ENCODE results near the gene PELO. TPM values are rescaled to one million over a fixed set of nuclear protein-coding genes. Genes with fewer than 3 reads are reported as not detected.

PELO gene
- total RNA-seq, 2 donors from 2014 or later: 10.2 to 14.9 TPM

DNA sequence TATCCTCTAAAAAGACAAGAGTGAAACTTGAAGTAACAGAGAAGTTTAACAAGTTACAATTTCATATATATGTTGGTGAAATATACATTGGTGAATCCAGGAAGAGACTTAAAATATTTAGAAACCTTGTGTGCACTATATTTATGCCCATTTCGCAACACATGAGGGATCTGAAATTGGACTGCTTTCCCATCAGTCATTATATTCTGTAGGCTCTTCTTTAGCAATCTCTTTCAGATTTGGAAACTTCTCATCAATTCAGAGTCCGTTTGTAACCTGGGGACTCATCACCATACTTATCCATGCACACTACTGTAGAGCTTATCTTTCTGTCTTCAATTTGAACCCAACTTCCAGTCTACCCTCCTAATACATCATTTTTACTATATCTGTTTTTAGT is 2.1 kb downstream of the PELO start:
- Histone ChIP-seq H3K27ac (ENCODE audit: low read depth, low read length) (no peak overlapping the region), H3K36me3 (ENCODE audit: control insufficient read depth, insufficient read depth, low read length) (no peaks in the 10 kb centered on the region), H3K9ac (ENCODE audit: extremely low read depth, low read length, poor library complexity, severe bottlenecking) (no peak overlapping the region), H3K4me1 (ENCODE audit: control insufficient read depth, insufficient read depth, low read length) (no peaks in the 10 kb centered on the region), H3K27me3 (ENCODE audit: control insufficient read depth, insufficient read depth, low read length, poor library complexity, severe bottlenecking) (peaks cover 28% of the 10 kb centered on the region), H3K9me3 (ENCODE audit: control insufficient read depth, low read length) (no peaks in the 10 kb centered on the region), H3K4me3 (ENCODE audit: low read length) (no peak overlapping the region)
- H3K36me3 Mint-ChIP-seq (ENCODE audit: low read depth): no peaks in the 10 kb centered on the region
- H3K4me3 Mint-ChIP-seq: no peak overlapping the region
- H3K27ac Mint-ChIP-seq: no peak overlapping the region
- H3K4me1 Mint-ChIP-seq: peaks cover 7% of the 10 kb centered on the region
- 96 to 100% methylated on average over 2 of the region's 2 CpGs for WGBS, 2 experiments (ENCODE audit: insufficient coverage in 1 of 2, insufficient read length in 1 of 2)
- no peak for DNase-seq
- TF ChIP-seq, protein P1, sequence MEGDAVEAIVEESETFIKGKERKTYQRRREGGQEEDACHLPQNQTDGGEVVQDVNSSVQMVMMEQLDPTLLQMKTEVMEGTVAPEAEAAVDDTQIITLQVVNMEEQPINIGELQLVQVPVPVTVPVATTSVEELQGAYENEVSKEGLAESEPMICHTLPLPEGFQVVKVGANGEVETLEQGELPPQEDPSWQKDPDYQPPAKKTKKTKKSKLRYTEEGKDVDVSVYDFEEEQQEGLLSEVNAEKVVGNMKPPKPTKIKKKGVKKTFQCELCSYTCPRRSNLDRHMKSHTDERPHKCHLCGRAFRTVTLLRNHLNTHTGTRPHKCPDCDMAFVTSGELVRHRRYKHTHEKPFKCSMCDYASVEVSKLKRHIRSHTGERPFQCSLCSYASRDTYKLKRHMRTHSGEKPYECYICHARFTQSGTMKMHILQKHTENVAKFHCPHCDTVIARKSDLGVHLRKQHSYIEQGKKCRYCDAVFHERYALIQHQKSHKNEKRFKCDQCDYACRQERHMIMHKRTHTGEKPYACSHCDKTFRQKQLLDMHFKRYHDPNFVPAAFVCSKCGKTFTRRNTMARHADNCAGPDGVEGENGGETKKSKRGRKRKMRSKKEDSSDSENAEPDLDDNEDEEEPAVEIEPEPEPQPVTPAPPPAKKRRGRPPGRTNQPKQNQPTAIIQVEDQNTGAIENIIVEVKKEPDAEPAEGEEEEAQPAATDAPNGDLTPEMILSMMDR (conservative IDR thresholded peaks at IDR 0.05): no peak
- H3K27me3 Mint-ChIP-seq (ENCODE audit: insufficient read depth): peaks cover 26% of the 10 kb centered on the region
- no peaks in the 10 kb centered on the region for H3K9me3 Mint-ChIP-seq

DNA sequence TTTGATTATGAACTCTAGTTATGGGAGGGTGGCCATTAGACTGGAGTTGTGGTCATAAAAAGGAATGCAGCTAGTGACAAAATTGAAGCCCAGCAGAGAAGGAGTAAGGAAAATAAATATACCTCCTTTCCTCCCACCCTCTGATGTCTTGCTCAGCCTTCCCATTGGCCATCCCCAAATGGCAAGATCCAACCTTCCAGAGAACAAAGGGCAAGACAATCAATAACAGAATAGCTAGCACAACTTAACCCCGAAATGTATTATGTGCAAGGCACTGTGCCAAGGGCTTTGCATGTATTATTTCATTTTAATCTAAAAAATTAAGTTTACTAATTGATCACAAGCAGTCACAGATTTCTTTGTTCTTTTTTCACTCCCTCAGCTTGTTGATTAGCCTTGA is 3.6 kb downstream of the PELO start:
- Histone ChIP-seq H3K36me3 (ENCODE audit: control insufficient read depth, insufficient read depth, low read length) (no peaks in the 10 kb centered on the region), H3K27ac (ENCODE audit: low read depth, low read length) (no peak overlapping the region), H3K9ac (ENCODE audit: extremely low read depth, low read length, poor library complexity, severe bottlenecking) (no peak overlapping the region), H3K4me1 (ENCODE audit: control insufficient read depth, insufficient read depth, low read length) (no peaks in the 10 kb centered on the region), H3K4me3 (ENCODE audit: low read length) (no peak overlapping the region), H3K27me3 (ENCODE audit: control insufficient read depth, insufficient read depth, low read length, poor library complexity, severe bottlenecking) (peaks cover 28% of the 10 kb centered on the region), H3K9me3 (ENCODE audit: control insufficient read depth, low read length) (no peaks in the 10 kb centered on the region)
- Mint-ChIP-seq H3K4me3 (no peak overlapping the region), H3K27ac (no peak overlapping the region), H3K4me1 (peaks cover 7% of the 10 kb centered on the region), H3K36me3 (ENCODE audit: low read depth) (no peaks in the 10 kb centered on the region), H3K9me3 (no peaks in the 10 kb centered on the region), H3K27me3 (ENCODE audit: insufficient read depth) (peaks cover 26% of the 10 kb centered on the region)
- WGBS, 2 experiments (ENCODE audit: insufficient coverage in 1 of 2, insufficient read length in 1 of 2): 100% methylated on average over 1 of the region's 1 CpG; no CpG with 5 or more reads in 1 of the 2 experiments
- TF ChIP-seq, protein P1 (conservative IDR thresholded peaks at IDR 0.05): no peak
- no peak for DNase-seq

DNA sequence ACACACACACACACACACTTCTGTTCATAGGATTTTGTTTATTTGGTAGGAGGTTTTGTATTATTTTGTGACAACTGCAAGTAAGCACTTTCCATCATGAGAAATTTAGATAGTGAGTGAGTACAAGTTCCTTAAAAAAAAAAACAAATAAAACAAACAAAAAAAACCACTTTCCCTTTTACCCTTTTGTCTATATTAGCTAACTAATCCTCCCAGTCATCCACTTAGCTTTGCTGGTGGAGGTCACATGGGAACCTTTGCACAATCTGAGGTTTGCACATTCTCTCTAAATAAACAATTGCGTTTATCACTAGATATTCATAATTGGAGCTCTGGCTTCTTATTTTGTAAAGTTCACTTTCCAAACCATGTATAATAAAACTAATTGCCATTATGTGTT is 6.8 kb downstream of the PELO start:
- H3K9ac ChIP-seq (ENCODE audit: extremely low read depth, low read length, poor library complexity, severe bottlenecking): no peak overlapping the region
- H3K27ac ChIP-seq (ENCODE audit: low read depth, low read length): no peak overlapping the region
- H3K4me3 ChIP-seq (ENCODE audit: low read length): no peak overlapping the region
- no peak for DNase-seq
- TF ChIP-seq, protein P1 (conservative IDR thresholded peaks at IDR 0.05): no peak
- H3K9me3 Mint-ChIP-seq: no peaks in the 10 kb centered on the region
- peaks cover 11% of the 10 kb centered on the region for H3K27me3 ChIP-seq (ENCODE audit: control insufficient read depth, insufficient read depth, low read length, poor library complexity, severe bottlenecking)
- H3K4me1 ChIP-seq (ENCODE audit: control insufficient read depth, insufficient read depth, low read length): no peaks in the 10 kb centered on the region
- H3K9me3 ChIP-seq (ENCODE audit: control insufficient read depth, low read length): no peaks in the 10 kb centered on the region
- WGBS, 2 experiments (ENCODE audit: insufficient coverage in 1 of 2, insufficient read length in 1 of 2): 92% methylated on average over 1 of the region's 1 CpG; no CpG with 5 or more reads in 1 of the 2 experiments
- H3K36me3 ChIP-seq (ENCODE audit: control insufficient read depth, insufficient read depth, low read length): no peaks in the 10 kb centered on the region
- H3K4me3 Mint-ChIP-seq: no peak overlapping the region
- H3K4me1 Mint-ChIP-seq: peaks cover 24% of the 10 kb centered on the region
- H3K27me3 Mint-ChIP-seq (ENCODE audit: insufficient read depth): peaks cover 12% of the 10 kb centered on the region
- H3K36me3 Mint-ChIP-seq (ENCODE audit: low read depth): no peaks in the 10 kb centered on the region
- H3K27ac Mint-ChIP-seq: no peak overlapping the region
